Upper lobe of left lung (tissue), 4 donors: ENCODE results near the gene PKD2.

Experiments
- CTCF ChIP-seq, 6 experiments: fragments of 450-650 bp in 4 of 6; fragments of 200-600 bp in 2 of 6; sonication (generic) in 2 of 6; IDR thresholded peaks; one replicate each; pipeline ENCODE4 v1.5.1; 2016 to 2019; ENCODE audit warnings: antibody characterized with exemption in 6 of 6
- EP300 ChIP-seq, 4 donors: sonication (generic); formaldehyde crosslinking; IDR thresholded peaks; one replicate each; pipeline ENCODE4 v1.5.1; 2017; ENCODE audit warnings: antibody characterized with exemption in 4 of 4, control low read depth in 2 of 4
- POLR2A ChIP-seq, 4 donors: fragments of 450-650 bp; IDR thresholded peaks; one replicate each; pipeline ENCODE4 v1.5.1; 2016 to 2017; ENCODE audit warnings: antibody characterized with exemption in 4 of 4, mild to moderate bottlenecking in 2 of 4
- POLR2AphosphoS5 ChIP-seq, 2 donors: sonication (generic); formaldehyde crosslinking; IDR thresholded peaks; one replicate each; pipeline ENCODE4 v1.5.1; 2017; ENCODE audit warnings: antibody characterized with exemption in 2 of 2

DNA sequence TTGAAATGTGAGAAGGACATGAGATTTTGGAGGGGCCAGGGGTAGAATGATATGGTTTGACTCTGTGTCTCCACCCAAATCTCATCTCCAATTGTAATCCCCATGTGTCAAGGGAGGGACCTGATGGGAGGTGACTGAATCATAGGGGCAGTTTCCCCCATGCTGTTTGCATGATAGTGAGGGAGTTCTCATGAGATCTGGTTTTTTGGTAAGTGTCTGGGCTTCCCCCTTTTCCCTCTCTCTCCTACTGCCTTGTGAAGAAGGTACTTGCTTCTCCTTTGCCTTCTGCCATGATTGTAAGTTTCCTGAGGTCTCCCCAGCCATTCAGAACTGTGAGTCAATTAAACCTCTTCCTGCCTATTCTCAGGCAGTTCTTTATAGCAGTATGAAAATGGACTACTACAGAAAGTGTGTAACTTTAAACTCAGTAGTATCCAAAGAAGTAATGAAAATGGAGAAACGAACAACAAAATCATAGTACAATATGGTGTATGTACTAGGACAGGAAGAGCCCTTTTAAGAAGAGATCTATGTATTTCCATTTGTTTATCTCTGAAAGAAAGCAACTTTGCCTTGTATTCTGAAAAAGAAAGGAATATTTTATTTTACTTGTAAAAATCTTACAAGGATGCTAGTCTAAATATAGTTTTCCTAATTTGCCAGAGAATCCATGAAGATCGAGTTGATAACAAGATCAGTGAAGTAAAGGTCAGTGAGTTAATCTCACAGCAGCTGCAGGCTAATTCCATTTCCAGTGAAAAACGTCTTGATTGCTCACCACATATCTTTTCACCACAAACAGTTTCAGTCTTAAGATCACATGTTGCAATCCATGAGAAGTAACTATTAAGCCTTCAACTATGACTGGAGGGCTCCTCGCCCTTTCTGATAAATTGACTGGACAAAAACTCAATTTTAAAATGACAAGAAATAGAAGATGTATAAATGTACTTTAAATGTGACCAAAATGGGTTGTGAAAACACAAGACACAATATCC, 20.5 kb downstream of the PKD2 start:
- TF ChIP-seq CTCF (IDR thresholded peaks at IDR 0.05) (no peak), POLR2AphosphoS5 (IDR thresholded peaks at IDR 0.05) (peak in 1 of 2 donors; percentile 21), POLR2A (IDR thresholded peaks at IDR 0.05) (no peak), EP300 (IDR thresholded peaks at IDR 0.05) (no peak)
